Activated CD8-positive, alpha-beta T cell treated with anti-CD3 and anti-CD28 coated beads for 36 hours (primary cell): Measurements from ENCODE around the gene VAPB. TPM values are rescaled to one million over a fixed set of nuclear protein-coding genes. Genes with fewer than 3 reads are reported as not detected.

ENCODE experiments used
- ATAC-seq: fragments of 200-7000 bp; cut with Tn5 transposase; one replicate; pipeline ENCODE4 v1.10.0; 2021; ENCODE audit warnings: mild to moderate bottlenecking, moderate library complexity
- CTCF ChIA-PET: fragments of 350-600 bp; sonication (Branson Sonifier 250); formaldehyde crosslinking; loops from one replicate; lab custom pipeline; 2021; ENCODE audit warnings: antibody characterized with exemption; lab: Charles Lee
- POLR2A ChIA-PET: fragments of 350-600 bp; sonication (Branson Sonifier 250); formaldehyde crosslinking; loops from one replicate; lab custom pipeline; 2021; ENCODE audit warnings: antibody characterized with exemption; lab: Charles Lee
- DNase-seq: peaks from one replicate; pipeline ENCODE4 v3.0.0-alpha.2; 2020
- H3K27ac Mint-ChIP-seq: one replicate; pipeline ENCODE4 v1.8.0; 2021; ENCODE audit warnings: mild to moderate bottlenecking, mixed read lengths
- H3K27me3 Mint-ChIP-seq: one replicate; pipeline ENCODE4 v1.8.0; 2021; ENCODE audit warnings: mixed read lengths
- H3K36me3 Mint-ChIP-seq: one replicate; pipeline ENCODE4 v1.8.0; 2021; ENCODE audit warnings: low read depth, mixed read lengths
- H3K4me1 Mint-ChIP-seq: one replicate; pipeline ENCODE4 v1.8.0; 2021; ENCODE audit warnings: low read depth, mixed read lengths
- H3K4me3 Mint-ChIP-seq: one replicate; pipeline ENCODE4 v1.8.0; 2021; ENCODE audit warnings: mild to moderate bottlenecking, moderate library complexity, mixed read lengths
- H3K9me3 Mint-ChIP-seq: one replicate; pipeline ENCODE4 v1.8.0; 2021; ENCODE audit warnings: mixed read lengths
- intact Hi-C: fragments of 100-400 bp; cut with micrococcal nuclease; formaldehyde crosslinking; loops from one replicate; pipeline ENCODE4 v1.10.0; 2022
- total RNA-seq, 2 experiments: library from RNA; stranded (reverse); gene quantifications; one replicate each; pipeline ENCODE4 v1.2.3, GENCODE V29; 2021
- TF ChIP-seq, protein P1 (sequence below): fragments of 200-600 bp; IDR thresholded peaks from one replicate; pipeline ENCODE4 v1.8.0; 2022; ENCODE audit warnings: antibody characterized with exemption, mild to moderate bottlenecking

VAPB gene
- total RNA-seq, 2 experiments from 2014 or later, result 46.3 to 46.8 TPM

DNA sequence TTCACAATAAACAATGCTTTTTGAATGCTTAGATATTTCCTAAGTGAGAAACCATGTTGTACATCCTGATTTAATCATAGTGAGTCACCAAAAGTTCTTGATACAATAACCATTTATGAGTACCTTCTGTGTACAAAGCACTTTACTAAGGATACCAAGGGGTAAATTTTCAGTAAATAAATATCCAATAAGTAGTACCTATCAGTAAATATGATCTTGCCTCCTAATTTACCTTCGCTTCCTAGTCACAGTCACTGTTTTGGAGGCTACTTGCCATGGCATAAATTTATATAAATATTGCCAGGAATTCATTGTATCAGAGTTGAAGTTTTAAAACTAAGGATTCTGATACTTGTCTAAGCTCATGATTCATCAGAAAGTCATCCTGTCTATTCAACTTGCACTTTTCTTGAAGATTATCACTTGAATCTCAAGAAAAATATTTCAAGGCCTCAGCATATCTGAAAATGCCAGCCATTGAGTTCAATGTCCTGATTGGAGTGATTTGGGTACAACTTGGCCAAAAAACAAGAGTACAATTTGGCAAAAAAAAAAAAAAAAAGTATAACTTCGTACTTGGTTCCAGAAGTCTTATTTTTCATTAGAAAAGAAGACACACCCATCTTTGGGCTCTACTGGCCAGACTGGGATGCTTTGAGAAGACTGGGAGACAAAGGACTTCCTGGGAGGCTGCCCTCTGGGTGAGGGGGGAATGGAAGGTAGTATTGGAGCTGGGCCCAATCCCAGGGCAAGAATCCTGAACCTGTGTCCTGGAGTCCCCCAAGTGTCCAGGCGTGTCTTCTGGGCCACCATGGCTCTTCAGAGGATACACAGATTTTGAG, 46.7 kb upstream of the VAPB start:
- DNase-seq (no peak), ATAC-seq (no peak)
- no peak overlapping the region for H3K4me3 Mint-ChIP-seq
- peaks cover 39% of the 10 kb centered on the region for H3K36me3 Mint-ChIP-seq
- intact Hi-C loops, result no loop called here
- POLR2A ChIA-PET, result interaction anchor here (0.8 to 1.5 kb wide), 3 partner anchors 11 to 69 kb away, joined by 3 to 4 read pairs (median 3); no protein-coding TSS in a partner anchor
- no peak overlapping the region for H3K27ac Mint-ChIP-seq
- peaks cover 22% of the 10 kb centered on the region for H3K4me1 Mint-ChIP-seq
- H3K27me3 Mint-ChIP-seq, result no peaks in the 10 kb centered on the region
- TF ChIP-seq, protein P1, sequence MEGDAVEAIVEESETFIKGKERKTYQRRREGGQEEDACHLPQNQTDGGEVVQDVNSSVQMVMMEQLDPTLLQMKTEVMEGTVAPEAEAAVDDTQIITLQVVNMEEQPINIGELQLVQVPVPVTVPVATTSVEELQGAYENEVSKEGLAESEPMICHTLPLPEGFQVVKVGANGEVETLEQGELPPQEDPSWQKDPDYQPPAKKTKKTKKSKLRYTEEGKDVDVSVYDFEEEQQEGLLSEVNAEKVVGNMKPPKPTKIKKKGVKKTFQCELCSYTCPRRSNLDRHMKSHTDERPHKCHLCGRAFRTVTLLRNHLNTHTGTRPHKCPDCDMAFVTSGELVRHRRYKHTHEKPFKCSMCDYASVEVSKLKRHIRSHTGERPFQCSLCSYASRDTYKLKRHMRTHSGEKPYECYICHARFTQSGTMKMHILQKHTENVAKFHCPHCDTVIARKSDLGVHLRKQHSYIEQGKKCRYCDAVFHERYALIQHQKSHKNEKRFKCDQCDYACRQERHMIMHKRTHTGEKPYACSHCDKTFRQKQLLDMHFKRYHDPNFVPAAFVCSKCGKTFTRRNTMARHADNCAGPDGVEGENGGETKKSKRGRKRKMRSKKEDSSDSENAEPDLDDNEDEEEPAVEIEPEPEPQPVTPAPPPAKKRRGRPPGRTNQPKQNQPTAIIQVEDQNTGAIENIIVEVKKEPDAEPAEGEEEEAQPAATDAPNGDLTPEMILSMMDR, result no peak
- CTCF ChIA-PET, result interaction anchor here (1.4 kb wide), 1 partner anchor 163 kb away, joined by 3 read pairs; no protein-coding TSS in a partner anchor
- no peaks in the 10 kb centered on the region for H3K9me3 Mint-ChIP-seq

GRCh38 chr20:58344741-58345140, 44.3 kb upstream of the VAPB start:
- TF ChIP-seq, protein P1, result no peak
- CTCF ChIA-PET, result interaction anchor here (0.9 kb wide), 1 partner anchor 71 kb away, joined by 3 read pairs; no protein-coding TSS in a partner anchor
- ATAC-seq (no peak), DNase-seq (no peak)
- Mint-ChIP-seq H3K27ac (no peak overlapping the region), H3K9me3 (no peaks in the 10 kb centered on the region), H3K4me3 (no peak overlapping the region), H3K4me1 (peaks cover 18% of the 10 kb centered on the region), H3K27me3 (no peaks in the 10 kb centered on the region), H3K36me3 (peaks cover 40% of the 10 kb centered on the region)
- intact Hi-C loops, result no loop called here
- POLR2A ChIA-PET, result interaction anchor here (1.3 kb wide), 1 partner anchor 17 kb away, joined by 4 read pairs; no protein-coding TSS in a partner anchor

- TF ChIP-seq, protein P1, result no peak
- DNase-seq (no peak), ATAC-seq (no peak)
- ChIA-PET POLR2A (no interaction called here), CTCF (no interaction called here)
- Mint-ChIP-seq H3K4me3 (no peak overlapping the region), H3K27ac (no peak overlapping the region), H3K36me3 (peaks cover 33% of the 10 kb centered on the region), H3K27me3 (no peaks in the 10 kb centered on the region), H3K4me1 (peaks cover 4% of the 10 kb centered on the region), H3K9me3 (no peaks in the 10 kb centered on the region)
- intact Hi-C loops, result no loop called here
These were observed 39.5 kb upstream of the VAPB start for GRCh38 chr20:58349570-58349969.

GRCh38 chr20:58352468-58352867, 36.6 kb upstream of the VAPB start:
- peak; percentile 19 for DNase-seq
- POLR2A ChIA-PET, result interaction anchor here (0.7 to 1.0 kb wide), 2 partner anchors 11 to 307 kb away, joined by 3 read pairs; no protein-coding TSS in a partner anchor
- intact Hi-C loops, result no loop called here
- Mint-ChIP-seq H3K4me1 (peaks cover 4% of the 10 kb centered on the region), H3K4me3 (no peak overlapping the region), H3K36me3 (peaks cover 15% of the 10 kb centered on the region), H3K9me3 (no peaks in the 10 kb centered on the region), H3K27ac (no peak overlapping the region), H3K27me3 (no peaks in the 10 kb centered on the region)
- TF ChIP-seq, protein P1, result no peak
- CTCF ChIA-PET, result no interaction called here
- ATAC-seq, result peak; percentile 73

DNA sequence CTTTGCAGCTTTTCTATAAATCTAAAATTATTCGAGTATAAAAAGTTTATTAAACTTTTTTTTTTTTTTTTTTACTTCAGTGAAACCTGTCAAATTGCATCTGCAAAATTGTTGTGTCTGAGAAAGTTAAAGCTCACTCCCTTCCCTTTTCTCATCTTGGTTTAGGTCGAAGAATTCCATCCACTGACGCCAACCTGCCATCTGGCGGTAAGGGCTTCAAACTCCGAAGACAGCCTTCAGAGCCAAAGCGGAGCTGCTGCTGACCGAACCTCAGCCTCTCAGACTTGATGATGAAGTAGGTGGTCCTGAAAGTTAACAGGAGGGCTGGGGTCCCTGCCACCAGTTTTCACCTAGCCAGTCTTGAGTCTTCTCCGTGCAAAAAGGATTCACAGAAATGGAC, 29.6 kb upstream of the VAPB start:
- peaks cover 19% of the 10 kb centered on the region for H3K36me3 Mint-ChIP-seq
- H3K4me1 Mint-ChIP-seq, result peaks cover 6% of the 10 kb centered on the region
- CTCF ChIA-PET, result no interaction called here
- intact Hi-C loops, result no loop called here
- H3K9me3 Mint-ChIP-seq, result no peaks in the 10 kb centered on the region
- no peak overlapping the region for H3K4me3 Mint-ChIP-seq
- TF ChIP-seq, protein P1, result no peak
- ATAC-seq, result no peak
- DNase-seq, result no peak
- H3K27ac Mint-ChIP-seq, result no peak overlapping the region
- H3K27me3 Mint-ChIP-seq, result no peaks in the 10 kb centered on the region
- POLR2A ChIA-PET, result no interaction called here
